Right ventricle myocardium superior (tissue), 1 donor: Measurements from ENCODE around the gene SAXO1. TPM values are rescaled to one million over a fixed set of nuclear protein-coding genes. Genes with fewer than 3 reads are reported as not detected.
"Not testable (repeated sequence)": the region's sequence is repeated elsewhere in the genome, so short reads cannot be mapped to it uniquely, and the experiment has no call there.

Experiments used
- ATAC-seq: fragments of 200-7000 bp; cut with Tn5 transposase; one replicate; pipeline ENCODE4 v1.9.1; 2020; ENCODE audit warnings: mild to moderate bottlenecking; ENCODE audit not compliant: poor library complexity
- DNase-seq: peaks from one replicate; pipeline ENCODE4 v3.0.0-alpha.2; 2020
- intact Hi-C: fragments of 100-400 bp; cut with DNase I; formaldehyde crosslinking; loops from one replicate; pipeline ENCODE4 v1.11.2; 2022
- total RNA-seq: library from RNA; stranded (reverse); fragmentation: NEBNext Ultra II Directional; extraction: Animal tissue kit (Norgen Biotek cat#: 25700); gene quantifications from one replicate; pipeline ENCODE4 v1.2.1, GENCODE V29; 2021
- donor health status: DM: no; HTN: yes; CAD: no; lungs with severe emphysema.

SAXO1 gene
- total RNA-seq, 1 donor from 2014 or later: not detected

DNA sequence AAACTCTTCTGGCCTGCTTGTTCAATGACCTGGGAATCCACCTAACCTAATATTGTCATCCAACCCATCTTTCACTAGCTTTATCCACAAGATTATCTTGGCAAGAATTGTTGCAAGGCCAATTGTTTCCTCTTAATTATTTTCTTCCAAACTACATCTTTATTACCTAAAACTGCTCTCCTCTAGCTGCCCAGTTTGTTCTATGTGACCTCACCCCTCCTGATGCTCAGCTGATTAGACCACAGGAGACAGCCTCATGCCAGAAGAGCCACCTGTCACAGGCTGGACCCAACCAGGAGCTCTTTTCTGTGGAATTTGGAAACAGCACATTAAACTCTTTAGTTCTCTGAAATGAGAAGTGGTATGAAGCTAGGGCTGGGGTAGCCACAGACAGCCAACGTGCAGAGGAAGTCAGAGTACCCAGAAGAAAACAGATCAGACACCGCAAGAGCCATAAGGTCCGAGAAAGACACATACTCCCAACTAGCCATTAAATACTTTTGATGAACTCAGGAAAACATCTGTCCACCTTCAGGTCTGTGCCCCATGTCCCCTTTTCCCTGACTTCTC is 12.0 kb downstream of the SAXO1 start:
- ATAC-seq (no peak), DNase-seq (no peak)
- intact Hi-C loops: loop anchor here (10.0 kb wide), 1 partner anchor 576 kb away; no protein-coding TSS in a partner anchor

DNA sequence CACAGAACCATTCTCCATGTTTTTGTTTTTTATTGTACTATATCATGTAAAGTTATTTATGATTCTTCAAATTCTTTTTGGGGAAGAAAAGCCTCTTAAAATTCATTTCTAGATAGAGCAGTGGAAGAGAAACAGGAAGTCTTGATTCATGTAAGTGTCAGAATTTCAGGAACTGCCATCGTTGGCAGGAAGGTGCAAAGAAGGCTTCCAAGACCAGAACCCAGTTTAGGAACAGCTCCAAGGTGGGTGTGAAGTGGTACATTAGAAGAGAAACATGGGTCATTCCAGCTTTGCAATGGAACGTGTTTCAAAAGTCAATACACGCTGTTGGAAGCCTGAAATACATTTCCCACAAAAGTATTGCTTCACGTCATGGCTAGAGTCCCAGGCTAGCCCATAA is 14.8 kb downstream of the SAXO1 start:
- intact Hi-C loops: no loop called here
- DNase-seq: no peak
- ATAC-seq: no peak

DNA sequence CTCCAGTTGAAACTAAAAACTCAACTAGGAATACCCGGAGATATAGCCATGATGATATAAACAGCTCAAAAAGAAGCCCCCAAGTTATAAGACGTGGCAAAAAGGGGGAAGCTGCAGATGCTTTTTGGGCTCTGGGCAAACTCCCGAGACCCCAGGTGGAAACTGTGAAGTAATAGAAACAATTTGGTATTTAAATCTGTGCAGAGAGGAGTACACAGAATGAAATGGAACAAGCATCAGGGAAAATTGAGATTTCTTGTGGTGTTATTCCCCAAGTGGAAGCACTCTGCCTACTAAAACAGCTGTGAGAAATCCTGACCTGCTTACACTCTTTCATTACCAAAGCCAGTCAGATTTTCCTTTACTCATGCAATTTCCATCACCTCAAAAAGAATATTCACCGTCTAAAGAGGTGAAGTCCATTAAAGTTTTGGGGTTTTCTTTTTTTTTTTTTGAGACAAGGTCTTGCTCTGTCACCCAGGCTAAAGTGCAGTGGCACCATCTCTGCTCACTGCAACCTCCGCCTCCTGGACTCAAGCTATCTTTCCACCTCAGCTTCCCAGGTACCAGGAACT is 23.5 kb downstream of the SAXO1 start:
- no peak for DNase-seq
- no peak for ATAC-seq
- intact Hi-C loops: no loop called here

DNA sequence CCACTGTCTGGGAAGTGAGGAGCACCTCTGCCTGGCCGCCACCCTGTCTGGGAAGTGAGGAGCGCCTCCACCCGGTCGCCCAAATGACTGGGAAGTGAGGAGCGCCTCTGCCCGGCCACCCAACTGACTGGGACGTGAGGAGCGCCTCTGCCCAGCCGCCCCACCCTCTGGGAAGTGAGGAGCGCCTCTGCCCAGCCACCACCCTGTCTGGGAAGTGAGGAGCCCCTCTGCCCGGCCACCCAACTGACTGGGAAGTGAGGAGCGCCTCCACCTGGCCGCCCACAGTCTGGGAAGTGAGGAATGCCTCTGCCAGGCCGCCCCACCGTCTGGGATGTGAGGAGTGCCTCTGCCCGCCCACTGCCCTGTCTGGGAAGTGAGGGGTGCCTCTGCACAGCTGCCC is 32.9 kb downstream of the SAXO1 start:
- no peak for DNase-seq
- intact Hi-C loops: no loop called here
- no peak for ATAC-seq

DNA sequence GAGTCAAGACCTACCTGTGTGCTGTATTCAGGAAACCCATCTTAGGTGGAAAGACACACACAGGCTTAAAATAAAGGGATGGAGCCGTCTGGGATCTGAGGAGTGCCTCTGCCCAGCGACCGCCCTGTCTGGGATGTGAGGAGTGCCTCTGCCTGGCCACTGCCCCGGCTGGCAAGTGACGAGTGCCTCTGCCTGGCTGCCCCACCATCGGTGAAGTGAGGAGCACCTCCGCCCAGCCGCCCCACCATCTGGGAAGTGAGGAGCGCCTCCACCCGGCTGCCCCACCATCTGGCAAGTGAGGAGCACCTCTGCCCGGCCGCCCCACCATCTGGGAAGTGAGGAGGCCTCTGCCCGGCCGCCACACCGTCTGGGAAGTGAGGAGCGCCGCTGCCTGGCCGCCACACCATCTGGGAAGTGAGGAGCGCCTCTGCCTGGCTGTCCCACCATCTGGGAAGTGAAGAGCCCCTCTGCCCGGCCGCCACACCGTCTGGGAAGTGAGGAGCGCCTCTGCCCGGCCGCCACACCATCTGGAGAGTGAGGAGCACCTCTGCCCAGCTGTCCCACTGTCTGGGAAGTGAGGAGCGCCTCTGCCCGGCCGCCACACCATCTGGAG is 33.7 kb downstream of the SAXO1 start:
- intact Hi-C loops: no loop called here
- no peak for ATAC-seq
- no peak for DNase-seq

DNA sequence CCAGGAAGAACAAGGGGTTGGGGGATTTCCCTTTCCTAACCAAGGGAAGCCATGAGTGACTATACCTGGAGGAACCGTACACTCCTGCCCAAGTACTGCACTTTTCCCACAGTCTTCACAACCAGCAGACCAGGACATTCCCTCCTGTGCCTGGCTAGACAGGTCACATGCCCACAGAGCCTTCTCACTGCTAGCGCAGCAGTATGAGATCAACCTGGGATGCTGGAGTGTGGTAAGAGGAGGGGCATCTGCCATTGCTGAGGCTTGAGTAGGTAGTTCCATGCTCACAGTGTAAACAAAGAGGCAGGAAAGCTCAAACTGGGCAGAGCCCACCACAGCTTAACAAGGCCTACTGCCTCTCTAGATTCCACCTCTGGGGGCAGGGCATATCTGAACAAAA is 35.9 kb downstream of the SAXO1 start:
- DNase-seq: no peak
- no peak for ATAC-seq
- intact Hi-C loops: no loop called here

DNA sequence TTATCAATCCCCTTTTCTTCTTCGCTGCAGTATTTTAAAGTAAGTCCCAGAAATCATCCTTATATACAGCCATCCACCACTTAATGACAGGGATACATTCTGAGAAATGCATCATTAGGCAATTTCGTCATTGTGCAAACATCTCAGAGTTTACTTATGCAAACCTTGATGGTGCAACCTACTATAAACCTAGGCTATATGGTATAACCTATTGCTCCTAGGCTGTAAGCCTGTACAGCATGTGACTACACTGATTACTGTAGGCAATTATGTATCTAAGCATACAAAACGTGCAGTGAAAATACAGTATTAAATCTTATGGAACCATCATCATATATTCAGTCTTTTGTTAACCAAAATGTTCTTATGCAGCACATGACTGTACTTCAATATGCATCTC is 36.8 kb downstream of the SAXO1 start:
- no peak for DNase-seq
- no peak for ATAC-seq

DNA sequence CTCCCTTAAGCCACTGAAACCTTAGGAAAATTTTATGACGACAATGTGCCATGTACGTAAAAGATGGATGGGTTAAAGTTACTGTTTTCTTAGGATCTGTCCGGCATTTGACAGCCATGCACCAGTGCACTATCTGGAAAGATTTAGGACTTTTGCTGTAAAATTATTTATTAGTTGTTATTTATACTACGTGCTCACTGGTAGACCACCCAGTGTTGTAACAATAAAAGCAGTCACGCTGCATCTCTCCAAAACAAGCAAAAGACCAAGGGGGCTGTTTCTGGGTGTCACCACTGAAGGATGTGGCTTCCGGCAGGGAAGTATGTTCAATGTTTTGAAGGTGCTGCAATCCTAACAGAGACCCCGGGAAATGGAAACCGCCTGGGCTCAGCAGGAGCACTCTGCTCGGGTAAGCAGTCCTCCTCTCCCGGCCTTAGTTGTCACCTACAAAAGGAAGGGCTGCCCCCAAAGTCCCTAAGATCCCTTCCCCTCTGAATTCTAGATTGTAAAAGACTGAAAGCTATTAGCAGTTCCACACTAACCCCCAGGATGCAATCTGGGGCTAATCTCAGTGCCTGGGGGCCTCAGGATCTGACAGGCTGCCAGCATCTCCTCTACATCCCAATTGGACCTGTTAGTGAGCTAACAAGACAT is 38.6 kb downstream of the SAXO1 start:
- ATAC-seq: no peak
- intact Hi-C loops: no loop called here
- DNase-seq: no peak

More for the DNA sequence above, 36.8 kb downstream of the SAXO1 start:
- intact Hi-C loops: no loop called here

DNA sequence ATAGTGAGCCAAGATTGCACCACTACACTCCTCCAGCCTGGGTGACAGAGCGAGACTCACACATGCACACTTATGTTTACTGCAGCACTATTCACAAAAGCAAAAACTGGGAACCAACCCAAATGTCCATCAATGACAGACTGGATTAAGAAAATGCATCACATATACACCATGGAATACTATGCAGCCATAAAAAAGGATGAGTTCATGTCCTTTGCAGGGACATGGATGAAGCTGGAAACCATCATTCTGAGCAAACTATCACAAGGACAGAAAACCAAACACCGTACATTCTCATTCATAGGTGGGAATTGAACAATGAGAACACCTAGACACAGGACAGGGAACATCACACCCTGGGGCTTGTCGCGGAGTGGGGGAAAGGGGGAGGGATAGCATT is 41.8 kb downstream of the SAXO1 start:
- intact Hi-C loops, DNase-seq, ATAC-seq: not testable (repeated sequence)

DNA sequence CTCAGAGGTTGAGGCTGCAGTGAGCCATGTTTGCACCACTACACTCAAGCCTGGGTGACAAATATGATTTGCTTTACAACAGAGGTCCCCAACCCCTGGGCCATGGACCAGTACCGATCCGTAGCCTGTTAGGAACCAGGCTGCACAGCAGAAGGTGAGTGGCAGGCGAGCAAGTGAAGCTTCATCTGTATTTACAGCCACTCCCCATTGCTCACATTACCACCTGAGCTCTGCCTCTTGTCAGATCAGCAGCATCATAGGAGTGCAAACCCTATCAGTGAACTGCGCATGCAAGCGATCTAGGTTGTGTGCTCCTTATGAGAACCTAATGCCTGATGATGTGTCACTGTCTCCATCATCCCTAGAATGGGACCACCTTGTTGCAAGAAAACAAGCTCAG is 42.5 kb downstream of the SAXO1 start:
- ATAC-seq: no peak
- DNase-seq: no peak
- intact Hi-C loops: no loop called here

DNA sequence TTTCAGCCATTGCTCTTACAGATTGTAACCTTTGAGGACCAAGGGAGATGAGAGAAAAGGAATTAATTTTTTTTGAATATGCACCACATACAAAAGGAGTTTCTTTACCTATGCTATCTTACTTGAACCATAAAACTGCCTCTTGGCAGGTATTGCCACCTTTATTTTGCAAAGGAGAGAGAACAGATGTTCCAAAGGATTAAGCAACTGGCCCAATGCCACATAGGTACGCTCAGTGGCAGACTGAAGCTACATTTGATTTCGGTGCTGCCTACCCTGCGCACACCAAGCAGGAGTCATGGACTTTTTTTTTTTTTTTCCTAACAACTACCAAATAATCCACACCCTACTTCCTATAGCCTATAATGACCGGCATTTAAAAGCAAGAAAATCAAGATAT is 43.1 kb downstream of the SAXO1 start:
- no peak for ATAC-seq
- intact Hi-C loops: no loop called here

DNA sequence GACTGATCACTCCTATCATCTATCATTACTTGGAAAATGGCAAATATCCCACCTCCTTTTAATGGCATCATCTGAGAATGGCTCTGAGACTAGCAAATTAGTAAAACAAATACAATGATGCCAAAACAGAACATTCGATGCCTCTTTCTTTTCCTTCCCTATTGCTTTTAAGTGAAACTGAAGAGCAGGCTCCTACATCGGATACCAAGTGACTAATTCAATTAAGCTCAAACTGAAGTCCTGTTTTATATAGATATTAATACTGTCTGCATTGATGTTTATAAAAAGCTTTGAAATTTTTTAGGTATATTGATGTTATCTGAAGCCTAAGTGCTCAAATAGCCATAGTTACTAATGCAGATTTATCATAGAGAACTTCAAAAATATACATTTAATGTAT is 43.9 kb downstream of the SAXO1 start:
- DNase-seq (no peak), ATAC-seq (no peak)
- intact Hi-C loops: no loop called here

More for the DNA sequence above, 43.1 kb downstream of the SAXO1 start:
- no peak for DNase-seq

DNA sequence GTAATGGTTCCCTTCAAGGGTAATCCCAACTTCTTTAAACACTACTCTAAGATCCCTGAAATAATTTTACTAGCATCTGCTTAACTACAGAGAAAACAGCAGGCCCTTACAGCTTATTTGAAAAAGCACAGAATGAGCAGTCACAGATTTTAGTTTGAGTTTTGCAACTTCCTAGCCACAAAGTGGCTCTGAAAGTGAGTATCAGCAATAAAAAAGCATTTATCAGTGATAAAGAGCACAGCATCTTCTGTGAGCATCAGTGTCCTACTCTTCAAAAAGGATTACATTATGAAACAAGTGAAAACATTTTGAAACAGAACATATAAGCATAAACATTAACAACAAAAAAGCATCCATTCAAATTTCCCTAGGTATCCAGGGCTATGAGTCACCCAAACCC is 45.0 kb downstream of the SAXO1 start:
- ATAC-seq (no peak), DNase-seq (no peak)
- intact Hi-C loops: no loop called here

DNA sequence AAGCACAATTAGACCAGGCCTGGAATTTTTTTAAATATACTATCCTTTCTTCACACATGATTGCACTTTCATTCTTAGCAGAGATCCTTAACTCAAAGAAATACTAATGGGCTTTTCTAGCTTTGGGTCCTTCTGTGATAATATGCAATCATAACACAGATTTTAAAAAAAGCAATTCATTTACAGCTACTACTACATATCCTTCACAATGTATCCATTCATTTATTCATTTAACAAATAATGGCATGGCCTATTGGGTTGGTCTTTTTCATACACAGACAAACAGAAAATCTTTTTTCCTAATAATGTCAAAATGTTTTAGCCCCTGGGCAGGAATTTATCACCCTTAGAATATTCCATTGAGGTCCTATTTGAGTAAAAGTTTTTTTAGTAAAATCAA is 47.0 kb downstream of the SAXO1 start:
- intact Hi-C loops: no loop called here
- no peak for DNase-seq
- ATAC-seq: no peak

DNA sequence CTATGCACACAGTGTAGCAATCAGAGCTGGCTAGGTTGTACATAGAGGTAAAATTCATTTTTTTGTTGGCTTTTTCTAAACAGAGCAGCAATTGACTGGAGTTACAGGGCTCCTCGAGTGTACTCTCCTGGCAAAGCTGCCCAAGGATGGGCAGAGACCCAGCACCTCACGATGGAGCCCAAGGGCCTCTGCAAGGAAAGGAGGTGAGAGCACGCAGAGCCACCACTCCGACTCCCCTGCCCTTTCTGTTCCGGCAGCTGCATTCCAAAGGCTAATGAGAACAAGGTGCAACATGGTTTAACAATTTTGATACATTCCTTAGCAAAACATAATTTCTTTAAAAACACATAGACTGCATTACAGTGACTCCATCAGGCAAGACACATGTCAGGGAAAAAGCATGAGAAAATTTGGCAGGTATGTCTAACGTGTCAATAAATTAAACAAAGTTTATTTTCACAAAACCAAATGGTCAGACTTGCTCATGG is 47.5 kb downstream of the SAXO1 start:
- intact Hi-C loops: no loop called here
- ATAC-seq (no peak), DNase-seq (no peak)

DNA sequence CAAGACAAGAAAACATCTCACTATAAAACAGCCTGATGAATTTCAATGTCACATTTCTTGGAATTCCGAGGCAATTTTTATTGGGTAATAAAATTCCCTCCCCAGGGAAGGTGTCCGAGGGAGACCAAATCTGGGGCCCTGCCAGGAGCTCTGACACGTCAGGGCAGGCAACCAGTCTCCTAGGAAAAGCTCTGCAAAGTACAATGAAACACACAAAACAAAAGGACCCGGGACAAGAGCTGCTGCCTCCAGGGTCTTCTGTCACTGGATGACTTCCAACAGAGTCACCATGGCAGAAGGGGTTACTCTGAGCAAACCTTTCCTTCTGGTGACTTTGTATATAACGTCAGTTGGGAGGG is 50.8 kb downstream of the SAXO1 start:
- DNase-seq (no peak), ATAC-seq (no peak)
- intact Hi-C loops: no loop called here

DNA sequence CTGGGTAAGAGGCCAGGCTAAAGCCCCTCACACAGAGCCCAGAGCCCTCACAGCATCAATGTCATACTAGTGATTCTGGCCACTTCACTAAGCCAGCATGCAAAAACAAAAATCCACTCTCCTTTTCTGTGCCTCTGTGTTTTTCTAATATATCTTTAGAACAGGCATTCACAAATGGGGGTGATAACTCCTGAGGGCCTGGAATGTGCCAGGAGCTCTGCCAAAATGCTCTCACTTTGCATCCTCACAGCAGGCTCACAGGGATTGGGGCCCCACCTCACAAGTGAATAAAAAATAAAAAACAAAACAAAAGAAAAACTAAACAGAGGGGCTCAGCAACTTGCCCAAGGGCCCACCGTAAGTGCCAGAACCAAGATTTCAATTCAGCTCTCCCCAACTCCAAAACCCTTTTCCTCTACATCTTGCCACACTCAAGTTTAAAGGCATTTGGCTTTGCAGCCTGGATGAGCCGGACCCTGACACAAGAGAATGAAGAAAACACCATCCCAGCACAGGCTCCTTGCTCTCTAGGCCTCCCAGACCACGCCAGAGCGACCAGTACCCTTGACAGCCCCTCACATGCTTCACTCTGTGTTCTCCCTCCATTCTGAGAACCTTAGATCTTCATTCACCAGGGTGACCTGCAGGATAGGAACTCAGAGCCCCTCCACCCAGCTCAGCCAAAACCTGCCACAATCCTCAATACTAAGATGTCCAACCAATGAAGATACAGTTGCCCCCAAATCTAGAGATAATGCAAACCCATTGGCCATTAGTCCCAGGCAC is 51.3 kb downstream of the SAXO1 start:
- ATAC-seq: peak; percentile 64
- no peak for DNase-seq
- intact Hi-C loops: no loop called here

DNA sequence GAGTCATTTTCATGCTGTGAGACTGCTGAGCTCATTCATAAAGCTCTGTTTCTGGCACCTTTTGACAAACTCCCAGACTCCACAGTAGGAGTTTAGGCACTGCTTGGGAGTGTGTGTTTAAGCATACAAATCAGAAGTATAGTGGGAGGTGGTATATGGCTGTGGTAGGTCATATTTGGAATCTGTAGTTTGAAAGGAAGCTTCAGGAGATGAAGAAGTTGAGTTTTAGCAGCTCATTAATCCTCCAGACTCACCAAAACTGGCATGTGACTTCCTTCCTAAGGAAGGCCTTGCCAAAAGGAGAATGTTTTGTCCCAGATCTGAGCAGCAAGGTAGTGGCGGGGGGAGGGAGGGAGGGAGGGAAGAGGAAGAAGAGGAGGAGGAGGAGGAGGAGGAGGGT is 52.8 kb downstream of the SAXO1 start:
- intact Hi-C loops: no loop called here
- ATAC-seq: no peak
- no peak for DNase-seq

DNA sequence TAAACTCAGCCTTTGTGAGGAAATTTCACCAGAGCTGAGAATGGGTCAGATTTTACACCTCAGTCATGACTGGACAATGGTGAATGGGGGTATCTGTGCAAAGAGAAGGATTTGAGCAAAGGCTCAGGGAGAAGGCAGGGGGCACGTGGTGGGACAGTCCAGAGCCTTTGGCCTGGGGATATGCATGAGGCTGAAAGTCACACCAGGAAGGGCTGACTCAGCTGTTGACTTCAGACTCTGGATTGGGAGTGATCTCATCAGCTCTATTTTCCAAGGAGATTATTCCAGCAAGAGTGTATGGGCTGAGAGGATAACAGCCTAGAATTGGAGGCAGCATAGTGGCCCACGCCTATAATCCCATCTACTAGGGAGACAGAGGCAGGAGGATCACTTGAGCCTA is 53.6 kb downstream of the SAXO1 start:
- ATAC-seq (peak; percentile 36), DNase-seq (no peak)
- intact Hi-C loops: loop anchor here (10.0 kb wide), 1 partner anchor 125 kb away; no protein-coding TSS in a partner anchor
